Lower leg skin (tissue), 4 donors: Measurements from ENCODE around the gene GPR63. TPM values are rescaled to one million over a fixed set of nuclear protein-coding genes. Genes with fewer than 3 reads are reported as not detected.

Source experiments
- DNase-seq, 2 donors: peaks; one replicate each; pipeline ENCODE4 v3.0.0-alpha.2; 2019; ENCODE audit warnings: low spot score in 2 of 2
- H3K4me3 ChIP-seq: fragments of 200-600 bp; sonication (generic); 2 replicates; pipeline ENCODE4 v1.5.1; 2017; ENCODE audit warnings: mild to moderate bottlenecking, low read depth; ENCODE audit not compliant: poor library complexity, severe bottlenecking
- CTCF ChIP-seq, 3 donors: fragments of 450-650 bp; IDR thresholded peaks; one replicate each; pipeline ENCODE4 v1.5.1; 2016; ENCODE audit warnings: antibody characterized with exemption in 3 of 3, mild to moderate bottlenecking in 3 of 3, moderate library complexity in 2 of 3
- POLR2A ChIP-seq, 2 donors: fragments of 450-650 bp; IDR thresholded peaks; one replicate each; pipeline ENCODE4 v1.6.1; 2016 to 2017; ENCODE audit warnings: antibody characterized with exemption in 2 of 2, mild to moderate bottlenecking in 1 of 2, moderate library complexity in 1 of 2
- WGBS, 2 donors: methylation state at CpG; one replicate each; pipeline ENCODE4 v1.1.5; 2018; 5-methylcytosine and 5-hydroxymethylcytosine counted together
- intact Hi-C: fragments of 100-400 bp; cut with DNase I; formaldehyde crosslinking; loops from one replicate; pipeline ENCODE4 v1.15.0; 2023; ENCODE audit warnings: low total_unique reads
- total RNA-seq, 4 donors: library from RNA; depleted of rRNA; stranded (reverse); fragments of >200 nt; gene quantifications; one replicate each; pipeline ENCODE4 v1.1.0, GENCODE V29; 2016

The GPR63 gene
- total RNA-seq, 4 donors from 2014 or later, result 0.20 to 0.80 (median 0.48) TPM

- intact Hi-C loops, result no loop called here
- no peak for DNase-seq
- TF ChIP-seq CTCF (IDR thresholded peaks at IDR 0.05), result no peak
- TF ChIP-seq POLR2A (IDR thresholded peaks at IDR 0.05), result no peak
- H3K4me3 ChIP-seq, result no peak overlapping the region
Observed at GRCh38 chr6:96803106-96803481, 34.2 kb downstream of the GPR63 start.

DNA sequence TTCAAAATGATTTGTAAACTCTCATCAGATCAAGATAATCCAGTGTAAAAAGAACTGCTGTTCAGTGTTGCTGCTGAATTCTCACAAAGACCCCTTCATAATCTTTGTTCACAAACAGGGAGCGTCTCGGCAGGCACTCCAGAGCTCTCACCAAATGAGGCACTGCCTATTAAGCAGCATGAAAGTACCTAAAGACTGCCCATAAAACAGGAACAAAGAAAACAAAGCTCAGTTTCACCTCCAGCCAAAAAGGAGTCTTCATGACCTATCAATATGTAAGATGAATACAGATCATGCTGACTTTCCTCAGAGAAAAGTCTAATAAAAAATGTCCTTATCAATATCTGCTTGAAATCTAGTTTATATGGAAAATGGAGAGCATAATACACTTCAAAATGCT, 41.8 kb downstream of the GPR63 start:
- 77 to 78% methylated on average over 2 of the region's 2 CpGs for WGBS, 2 donors
- intact Hi-C loops, result no loop called here

DNA sequence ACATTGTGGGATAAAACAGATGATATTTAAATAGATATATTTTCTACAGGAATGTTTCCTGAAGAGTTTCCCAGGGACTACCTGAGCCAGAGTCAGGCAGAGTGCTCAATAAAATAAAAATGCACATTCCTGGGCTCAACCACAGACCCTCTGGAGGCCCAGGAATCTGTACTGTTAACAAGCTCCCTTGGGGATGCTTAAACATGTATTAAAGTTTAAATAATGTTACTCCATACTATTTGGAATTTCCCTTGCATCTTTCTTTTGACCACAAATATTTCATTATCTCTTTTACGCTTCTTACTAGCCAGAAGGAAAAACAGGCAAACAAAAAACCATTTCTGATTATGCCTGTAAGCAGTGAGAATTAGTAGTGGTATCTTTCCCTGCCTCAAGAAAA, 42.3 kb downstream of the GPR63 start:
- WGBS, 2 donors, result 61 to 68% methylated on average over 1 of the region's 1 CpG
- no peak overlapping the region for H3K4me3 ChIP-seq
- intact Hi-C loops, result no loop called here
- DNase-seq, result no peak
- no peak for TF ChIP-seq POLR2A (IDR thresholded peaks at IDR 0.05)
- no peak for TF ChIP-seq CTCF (IDR thresholded peaks at IDR 0.05)

More for the DNA sequence above, 41.8 kb downstream of the GPR63 start:
- DNase-seq, result no peak
- no peak overlapping the region for H3K4me3 ChIP-seq
- TF ChIP-seq CTCF (IDR thresholded peaks at IDR 0.05) (no peak), POLR2A (IDR thresholded peaks at IDR 0.05) (no peak)

DNA sequence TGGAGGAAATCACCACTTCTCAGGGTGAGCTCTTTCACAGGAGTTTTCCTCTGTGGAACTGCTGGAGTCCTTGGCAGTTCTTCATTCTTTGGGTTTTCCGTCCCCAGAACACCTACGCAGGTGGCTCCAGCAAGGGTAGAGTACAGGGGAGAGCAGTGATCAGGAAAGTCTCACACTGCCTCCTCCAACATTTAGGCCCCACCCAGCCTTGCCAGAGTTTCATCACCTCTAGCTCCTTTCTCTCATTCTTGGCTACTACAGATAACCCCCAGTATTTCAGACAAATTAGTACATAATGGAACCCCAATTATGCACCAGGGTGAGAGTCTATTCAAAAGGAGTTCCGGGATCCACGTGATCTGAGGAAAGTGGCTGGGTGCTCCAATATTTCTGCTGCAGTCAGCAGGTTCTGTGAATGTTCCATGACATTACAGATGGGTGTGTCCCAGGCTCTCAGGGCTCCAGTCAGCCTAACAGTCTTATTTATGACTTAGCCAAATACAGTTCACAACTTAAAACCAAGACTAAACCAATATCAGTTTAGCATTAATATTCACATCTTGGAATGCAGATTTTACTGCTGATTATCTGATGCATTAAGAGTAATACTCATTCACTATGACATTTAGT, 44.6 kb downstream of the GPR63 start:
- WGBS, 2 donors, result 67 to 80% methylated on average over 4 of the region's 4 CpGs
- intact Hi-C loops, result no loop called here
- DNase-seq, result no peak

DNA sequence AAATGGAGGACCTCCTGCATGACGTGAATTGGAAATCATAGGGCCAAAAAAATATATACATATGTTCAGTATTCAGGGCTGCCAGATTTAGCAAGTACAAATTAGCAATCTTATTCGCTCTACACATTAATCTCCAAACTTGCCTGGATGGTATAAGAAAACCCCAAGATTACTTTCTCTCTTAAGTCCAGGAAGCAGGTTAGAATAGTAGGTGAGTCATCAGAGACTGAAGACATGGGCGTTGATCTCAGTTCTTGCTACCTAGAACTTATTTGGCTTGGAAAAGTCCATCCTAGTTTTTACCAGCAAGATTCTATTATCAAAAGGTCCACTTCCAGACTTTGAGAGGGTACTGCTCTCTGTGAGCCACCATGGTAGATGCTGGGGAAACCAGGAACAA, 47.4 kb downstream of the GPR63 start:
- no peak for TF ChIP-seq POLR2A (IDR thresholded peaks at IDR 0.05)
- no peak for TF ChIP-seq CTCF (IDR thresholded peaks at IDR 0.05)
- WGBS, 2 donors, result 57 to 65% methylated on average over 3 of the region's 3 CpGs
- no peak for DNase-seq
- no peak overlapping the region for H3K4me3 ChIP-seq
- intact Hi-C loops, result no loop called here

More for the DNA sequence above, 44.6 kb downstream of the GPR63 start:
- H3K4me3 ChIP-seq, result no peak overlapping the region
- TF ChIP-seq CTCF (IDR thresholded peaks at IDR 0.05), result no peak
- TF ChIP-seq POLR2A (IDR thresholded peaks at IDR 0.05), result no peak
